Spinal cord (tissue), 10 donors: ENCODE data around the gene FKBP15. TPM values are rescaled to one million over a fixed set of nuclear protein-coding genes. Genes with fewer than 3 reads are reported as not detected.

Experiments used
- DNase-seq, 6 donors: peaks; one replicate each; pipeline versions ENCODE4 v3.0.0 to v3.0.0-alpha.2; 2013 to 2015; ENCODE audit warnings: low spot score in 6 of 6, low read depth in 4 of 6
- H3K27ac ChIP-seq: one replicate; pipeline ENCODE4 v1.5.1; 2013; ENCODE audit warnings: low read depth, low read length, control low read depth
- H3K27me3 ChIP-seq: one replicate; pipeline ENCODE4 v1.6.1; 2013; ENCODE audit warnings: low read length; ENCODE audit not compliant: control insufficient read depth, insufficient read depth
- H3K36me3 ChIP-seq: one replicate; pipeline ENCODE4 v1.6.1; 2013; ENCODE audit warnings: low read length; ENCODE audit not compliant: control insufficient read depth, insufficient read depth
- H3K4me1 ChIP-seq: one replicate; pipeline ENCODE4 v1.6.1; 2013; ENCODE audit warnings: low read length; ENCODE audit not compliant: control insufficient read depth, insufficient read depth
- H3K4me3 ChIP-seq: one replicate; pipeline ENCODE4 v1.5.1; 2013; ENCODE audit warnings: low read depth, low read length, control low read depth
- H3K9me3 ChIP-seq: one replicate; pipeline ENCODE4 v1.6.1; 2013; ENCODE audit warnings: low read length; ENCODE audit not compliant: control insufficient read depth, insufficient read depth
- WGBS: methylation state at CpG from one replicate; pipeline ENCODE4 v1.1.5; 2013; ENCODE audit warnings: missing lambda C conversion rate; ENCODE audit not compliant: insufficient coverage; 5-methylcytosine and 5-hydroxymethylcytosine counted together
- polyA plus RNA-seq, 2 donors: library from polyadenylated mRNA; unstranded; fragments of 120-200 nt; gene quantifications; one replicate each; pipeline ENCODE4 v1.2.1, GENCODE V29; 2013; ENCODE audit not compliant: insufficient read length in 2 of 2
- total RNA-seq, 2 donors: library from RNA; depleted of rRNA in 1 of 2; stranded (reverse); fragments of 120-200 nt in 1 of 2; fragments of >200 nt in 1 of 2; gene quantifications; one replicate each; pipeline versions ENCODE4 v1.2.3 to v1.2.4, GENCODE V29; 2013 to 2014
- donor health status: healthy.

The FKBP15 gene
- total and polyA plus RNA-seq, 4 donors, result 24.2 to 26.9 (median 26.1) TPM

DNA sequence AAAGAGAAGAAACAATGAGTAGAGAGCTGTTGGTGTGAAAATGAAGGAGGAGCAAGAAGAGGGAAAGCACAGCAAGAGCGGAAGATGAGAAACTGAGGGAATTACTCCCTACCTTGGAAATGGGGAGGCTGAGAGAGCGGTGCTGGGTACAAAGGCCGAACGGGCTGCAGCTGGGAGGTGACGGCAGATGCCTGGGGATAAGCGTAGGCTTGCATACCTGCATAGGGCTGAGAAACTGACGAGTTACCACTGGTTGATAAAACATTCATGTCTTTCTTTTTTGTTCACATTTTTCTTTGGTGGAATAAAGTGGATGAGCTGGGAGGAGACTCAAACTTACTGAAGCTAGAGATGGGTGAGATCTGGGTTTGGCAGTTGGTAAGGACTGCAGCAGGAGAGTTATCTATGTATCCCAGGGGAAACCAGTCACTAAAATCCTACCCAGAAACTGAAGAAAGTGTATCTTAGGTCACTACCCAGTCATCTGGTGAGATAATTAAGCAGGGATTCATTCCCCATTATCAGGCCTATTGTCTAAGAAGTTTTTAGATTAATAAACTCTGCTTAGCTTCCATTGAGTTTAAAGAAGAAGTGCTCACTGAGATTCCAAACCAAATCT lies 34.8 kb downstream of the FKBP15 start:
- H3K4me1 ChIP-seq, result no peaks in the 10 kb centered on the region
- peaks cover 37% of the 10 kb centered on the region for H3K36me3 ChIP-seq
- no peak for DNase-seq
- no peaks in the 10 kb centered on the region for H3K27me3 ChIP-seq
- WGBS, result 97% methylated on average over 6 of the region's 7 CpGs
- no peak overlapping the region for H3K4me3 ChIP-seq
- H3K27ac ChIP-seq, result no peak overlapping the region
- no peaks in the 10 kb centered on the region for H3K9me3 ChIP-seq

DNA sequence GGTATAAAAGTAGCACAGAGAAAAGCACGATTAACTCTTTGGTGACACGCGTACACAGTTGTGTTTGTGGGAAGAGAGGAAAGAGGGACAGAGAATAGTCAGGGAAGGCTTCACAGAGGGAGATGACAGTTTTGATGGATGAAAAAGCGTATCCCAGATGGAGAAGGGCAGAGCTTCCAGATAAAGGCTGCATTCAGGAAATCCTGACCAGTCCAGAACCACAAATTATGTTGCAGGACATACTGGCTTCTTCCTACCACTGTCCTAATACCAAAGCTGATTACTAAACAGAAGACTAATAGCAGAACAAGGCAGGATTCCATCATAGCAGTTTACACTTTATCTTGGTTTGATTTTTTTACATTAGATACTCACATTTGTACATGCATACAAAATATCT lies 35.8 kb downstream of the FKBP15 start:
- no peak for DNase-seq
- H3K9me3 ChIP-seq, result no peaks in the 10 kb centered on the region
- no peak overlapping the region for H3K4me3 ChIP-seq
- no peak overlapping the region for H3K27ac ChIP-seq
- no peaks in the 10 kb centered on the region for H3K4me1 ChIP-seq
- no peaks in the 10 kb centered on the region for H3K27me3 ChIP-seq
- peaks cover 44% of the 10 kb centered on the region for H3K36me3 ChIP-seq
- 87% methylated on average over 3 of the region's 4 CpGs for WGBS

GRCh38 chr9:113184539-113184938 lies 36.5 kb downstream of the FKBP15 start:
- Histone ChIP-seq H3K27me3 (no peaks in the 10 kb centered on the region), H3K27ac (no peak overlapping the region), H3K9me3 (no peaks in the 10 kb centered on the region), H3K36me3 (peaks cover 44% of the 10 kb centered on the region), H3K4me3 (no peak overlapping the region), H3K4me1 (no peaks in the 10 kb centered on the region)
- DNase-seq, result no peak
- WGBS, result no CpG with 5 or more reads among the region's 2 CpGs

- Histone ChIP-seq H3K4me3 (no peak overlapping the region), H3K9me3 (no peaks in the 10 kb centered on the region), H3K36me3 (peaks cover 49% of the 10 kb centered on the region), H3K27me3 (no peaks in the 10 kb centered on the region), H3K4me1 (no peaks in the 10 kb centered on the region), H3K27ac (no peak overlapping the region)
- no peak for DNase-seq
- 88% methylated on average over 1 of the region's 2 CpGs for WGBS
These were observed 37.1 kb downstream of the FKBP15 start for GRCh38 chr9:113183956-113184488.

GRCh38 chr9:113181165-113181564 lies 39.9 kb downstream of the FKBP15 start:
- no peaks in the 10 kb centered on the region for H3K4me1 ChIP-seq
- H3K36me3 ChIP-seq, result peaks cover 51% of the 10 kb centered on the region
- H3K27ac ChIP-seq, result no peak overlapping the region
- H3K9me3 ChIP-seq, result no peaks in the 10 kb centered on the region
- no peak overlapping the region for H3K4me3 ChIP-seq
- H3K27me3 ChIP-seq, result no peaks in the 10 kb centered on the region
- no peak for DNase-seq

DNA sequence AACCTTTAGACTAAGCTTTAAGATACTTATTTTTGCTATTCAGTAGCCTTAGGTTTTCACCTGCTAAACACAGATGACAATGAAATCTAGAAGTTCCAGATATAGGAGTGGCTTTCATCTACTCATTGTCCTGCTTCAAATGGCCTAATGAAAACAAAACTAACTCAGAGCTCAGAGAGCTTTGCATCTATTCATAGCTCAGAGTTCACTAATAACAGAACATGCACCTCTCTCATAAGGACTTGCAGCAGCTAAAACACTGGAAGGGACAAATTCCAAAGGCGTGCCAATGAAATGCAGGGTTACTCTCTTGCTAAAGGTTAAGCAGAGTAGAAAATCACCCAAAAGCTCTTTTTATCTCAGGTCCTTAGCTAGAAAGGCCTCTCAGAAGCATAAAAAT lies 41.2 kb downstream of the FKBP15 start:
- Histone ChIP-seq H3K27ac (no peak overlapping the region), H3K4me3 (no peak overlapping the region), H3K4me1 (no peaks in the 10 kb centered on the region), H3K9me3 (no peaks in the 10 kb centered on the region), H3K27me3 (no peaks in the 10 kb centered on the region), H3K36me3 (peaks cover 44% of the 10 kb centered on the region)
- no peak for DNase-seq
- WGBS, result 80% methylated on average over 1 of the region's 1 CpG

GRCh38 chr9:113178087-113178486 lies 43.0 kb downstream of the FKBP15 start:
- H3K27me3 ChIP-seq, result no peaks in the 10 kb centered on the region
- peaks cover 43% of the 10 kb centered on the region for H3K36me3 ChIP-seq
- H3K27ac ChIP-seq, result no peak overlapping the region
- no peaks in the 10 kb centered on the region for H3K4me1 ChIP-seq
- WGBS, result 0% methylated on average over 1 of the region's 1 CpG
- DNase-seq, result no peak
- H3K9me3 ChIP-seq, result no peaks in the 10 kb centered on the region
- no peak overlapping the region for H3K4me3 ChIP-seq

DNA sequence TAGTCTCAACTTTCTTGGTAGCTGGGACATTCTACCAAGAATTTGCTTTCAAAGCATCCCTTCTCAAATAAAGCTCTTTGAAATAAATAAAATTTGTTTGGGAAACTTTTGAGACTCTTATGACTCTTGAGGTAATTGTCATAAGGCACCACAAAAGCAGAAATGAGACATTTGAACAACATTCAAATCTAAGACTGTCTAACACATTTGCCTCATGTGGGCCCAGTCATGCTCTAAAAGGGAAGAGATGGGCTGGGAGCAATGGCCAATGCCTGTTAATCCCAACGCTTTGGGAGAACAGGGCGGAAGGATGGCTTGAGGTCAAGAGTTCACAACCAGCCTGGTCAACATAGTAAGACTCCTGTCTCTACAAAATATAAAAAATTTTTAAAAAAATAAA lies 43.8 kb downstream of the FKBP15 start:
- Histone ChIP-seq H3K4me1 (no peaks in the 10 kb centered on the region), H3K4me3 (no peak overlapping the region), H3K27me3 (no peaks in the 10 kb centered on the region), H3K36me3 (peaks cover 46% of the 10 kb centered on the region), H3K27ac (no peak overlapping the region), H3K9me3 (no peaks in the 10 kb centered on the region)
- DNase-seq, result no peak
- 100% methylated on average over 1 of the region's 2 CpGs for WGBS

- H3K9me3 ChIP-seq, result no peaks in the 10 kb centered on the region
- H3K4me3 ChIP-seq, result no peak overlapping the region
- H3K27ac ChIP-seq, result no peak overlapping the region
- H3K27me3 ChIP-seq, result no peaks in the 10 kb centered on the region
- 98% methylated on average over 6 of the region's 6 CpGs for WGBS
- no peaks in the 10 kb centered on the region for H3K4me1 ChIP-seq
- H3K36me3 ChIP-seq, result peaks cover 43% of the 10 kb centered on the region
- DNase-seq, result no peak
These were observed 44.3 kb downstream of the FKBP15 start for GRCh38 chr9:113176803-113177202.

- no peak overlapping the region for H3K4me3 ChIP-seq
- 100% methylated on average over 3 of the region's 3 CpGs for WGBS
- DNase-seq, result no peak
- peaks cover 52% of the 10 kb centered on the region for H3K36me3 ChIP-seq
- no peaks in the 10 kb centered on the region for H3K9me3 ChIP-seq
- no peaks in the 10 kb centered on the region for H3K27me3 ChIP-seq
- no peaks in the 10 kb centered on the region for H3K4me1 ChIP-seq
- H3K27ac ChIP-seq, result no peak overlapping the region
These were observed 47.7 kb downstream of the FKBP15 start for GRCh38 chr9:113173341-113173740.
